K562 (cell line): ENCODE results near the gene MBD3. TPM values are rescaled to one million over a fixed set of nuclear protein-coding genes. Genes with fewer than 3 reads are reported as not detected.

Experiments
- E2F5 ChIP-seq: sonication (generic); formaldehyde crosslinking; IDR thresholded peaks from 2 replicates; pipeline ENCODE4 v1.8.0; 2022; ENCODE audit warnings: mild to moderate bottlenecking, missing genetic modification reagents
- E2F6 ChIP-seq, 2 experiments: IDR thresholded peaks; 2 replicates each; pipeline ENCODE4 v1.6.1; 2011; ENCODE audit warnings: borderline replicate concordance in 1 of 2, control low read depth in 1 of 2, low read depth in 1 of 2, low read length in 1 of 2, mild to moderate bottlenecking in 1 of 2, mixed read lengths in 1 of 2, moderate library complexity in 1 of 2; ENCODE audit not compliant: insufficient read depth in 1 of 2, insufficient read length in 1 of 2, poor library complexity in 1 of 2, severe bottlenecking in 1 of 2; ENCODE audit errors: extremely low read depth in 1 of 2
- ESRRB ChIP-seq: fragments of 250-450 bp; sonication (Bioruptor Pico); IDR thresholded peaks from 2 replicates; pipeline ENCODE4 v1.5.0; 2020; ENCODE audit warnings: mild to moderate bottlenecking, moderate library complexity, borderline replicate concordance
- MCM2 ChIP-seq: fragments of 450-650 bp; IDR thresholded peaks from 2 replicates; pipeline ENCODE4 v1.6.1; 2017; ENCODE audit warnings: low read depth, mild to moderate bottlenecking
- PBX2 ChIP-seq, 2 experiments: IDR thresholded peaks in 1 of 2; conservative IDR thresholded peaks in 1 of 2; 2 replicates each; pipeline ENCODE4 v1.6.1; 2016; ENCODE audit warnings: low read depth in 2 of 2, mild to moderate bottlenecking in 1 of 2, missing compliant biosample characterization in 1 of 2, missing genetic modification characterization in 1 of 2, moderate library complexity in 1 of 2
- PHF8 ChIP-seq: fragments of 200-600 bp; sonication (generic); IDR thresholded peaks from 2 replicates; pipeline ENCODE4 v1.6.1; 2012; ENCODE audit warnings: mixed run types, mild to moderate bottlenecking, inconsistent platforms, low read length, moderate library complexity, borderline replicate concordance
- POLR2B ChIP-seq: fragments of 450-650 bp; IDR thresholded peaks from 2 replicates; pipeline ENCODE4 v1.6.1; 2018; ENCODE audit warnings: low read depth; ENCODE audit not compliant: partially characterized antibody
- PRMT5 ChIP-seq: sonication (generic); formaldehyde crosslinking; IDR thresholded peaks from 2 replicates; pipeline ENCODE4 v1.5.0; 2020; ENCODE audit warnings: missing genetic modification reagents
- SMARCA5 ChIP-seq: fragments of 450-650 bp; IDR thresholded peaks from 2 replicates; pipeline ENCODE4 v1.6.1; 2016
- SPI1 ChIP-seq: IDR thresholded peaks from 2 replicates; pipeline ENCODE4 v1.6.1; 2011; ENCODE audit warnings: low read depth, low read length, control low read depth, borderline replicate concordance
- TFAP4 ChIP-seq: sonication (generic); formaldehyde crosslinking; IDR thresholded peaks from 2 replicates; pipeline ENCODE4 v1.8.0; 2022; ENCODE audit warnings: missing genetic modification reagents, mild to moderate bottlenecking, moderate library complexity, borderline replicate concordance
- ZBED1 ChIP-seq: IDR thresholded peaks from 2 replicates; pipeline ENCODE4 v1.6.1; 2014
- ZBTB5 ChIP-seq: fragments of 450-650 bp; IDR thresholded peaks from 2 replicates; pipeline ENCODE4 v1.6.1; 2017; ENCODE audit warnings: antibody characterized with exemption
- ZNF121 ChIP-seq: sonication (generic); formaldehyde crosslinking; conservative IDR thresholded peaks from 2 replicates; pipeline ENCODE4 v1.8.0; 2022; ENCODE audit warnings: missing genetic modification reagents
- ZNF75A ChIP-seq: fragments of 450-650 bp; formaldehyde crosslinking; IDR thresholded peaks from 2 replicates; pipeline ENCODE4 v1.4.0; 2020; ENCODE audit warnings: mild to moderate bottlenecking
- polyA plus RNA-seq, 8 experiments: library from polyadenylated mRNA; depleted of rRNA in 4 of 8; stranded (reverse) in 5 of 8; unstranded in 3 of 8; fragments of >200 nt; fragmentation: Nextera tagmentation in 2 of 8; fragmentation: Illumina TruSeq in 1 of 8; extraction: Ambion mirVana in 2 of 8; extraction: Trizol in 1 of 8; gene quantifications; 2 replicates each; pipeline versions ENCODE4 v1.2.1 to v1.2.3, GENCODE V29; 2011 to 2014; ENCODE audit warnings: inconsistent platforms in 1 of 8, missing spikeins in 1 of 8
- total RNA-seq, 7 experiments: library from RNA; depleted of rRNA in 6 of 7; stranded (reverse); fragments of >200 nt in 6 of 7; fragmentation: Illumina TruSeq in 2 of 7; extraction: Trizol in 2 of 7; gene quantifications; 2 replicates each; pipeline versions ENCODE4 v1.2.1 to v1.2.3, GENCODE V29; 2011 to 2021; ENCODE audit warnings: low replicate concordance in 1 of 7

The MBD3 gene
- total and polyA plus RNA-seq, 9 of the 15 experiments (the other 6 are each of a cell fraction or from before 2014, with no cell fraction given) = 0.24 to 137 (median 30.9) TPM

GRCh38 chr19:1632462-1633268, 40.0 kb upstream of the MBD3 start (continued):
- TF ChIP-seq PHF8 (no peak; the same call in 1 of the 2 replicates), MCM2 (no peak), E2F6 (IDR thresholded peaks at IDR 0.05; ENCODE audit: borderline replicate concordance in 1 of 2, extremely low read depth in 1 of 2, insufficient read depth in 1 of 2, insufficient read length in 1 of 2, low read depth in 1 of 2, low read length in 1 of 2, poor library complexity in 1 of 2, severe bottlenecking in 1 of 2) (peak in 1 of 2 experiments; percentile 15), ZNF121 (CRISPR knock-in tag) (no peak), ESRRB (CRISPR knock-in tag) (no peak), PBX2 (CRISPR knock-in tag; IDR thresholded peaks at IDR 0.05; ENCODE audit: low read depth) (no peak), PBX2 (tag; conservative IDR thresholded peaks at IDR 0.05; ENCODE audit: low read depth) (no peak), E2F5 (CRISPR knock-in tag) (no peak), POLR2B (no peak), ZBTB5 (no peak), SPI1 (no peak), ZNF75A (no peak), ZBED1 (no peak), TFAP4 (CRISPR knock-in tag) (peak; percentile 24; the same call in 1 of the 2 replicates), SMARCA5 (no peak), PRMT5 (CRISPR knock-in tag) (no peak)
